ENCODE results near the gene TECTA.
"Not testable (repeated sequence)": the region's sequence is repeated elsewhere in the genome, so short reads cannot be mapped to it uniquely, and the experiment has no call there.

The TECTA gene

GRCh38 chr11:121099364-121099763 lies 1.7 kb upstream of the TECTA start:
- DNase-seq: no peak

- no peak for DNase-seq
These were observed 1.2 kb upstream of the TECTA start for GRCh38 chr11:121099885-121100284.

- peak in 1 of 2 experiments; percentile 19 for DNase-seq
These were observed 3.3 kb downstream of the TECTA start for GRCh38 chr11:121104312-121104762.

GRCh38 chr11:121105063-121105480 lies 4.0 kb downstream of the TECTA start:
- peak; percentile 50 to 59 for DNase-seq

GRCh38 chr11:121105481-121106195 lies 4.6 kb downstream of the TECTA start:
- DNase-seq: peak; percentile 65 to 94

- no peak for DNase-seq
These were observed 5.8 kb downstream of the TECTA start for GRCh38 chr11:121106812-121107211.

GRCh38 chr11:121108413-121108812 lies 7.4 kb downstream of the TECTA start:
- no peak for DNase-seq

- DNase-seq: no peak
These were observed 8.4 kb downstream of the TECTA start for GRCh38 chr11:121109471-121109870.

- DNase-seq: peak; percentile 72 to 86
These were observed 9.0 kb downstream of the TECTA start for GRCh38 chr11:121109916-121110586.

- no peak for DNase-seq
These were observed 10.1 kb downstream of the TECTA start for GRCh38 chr11:121110871-121111724.

- peak in 1 of 2 experiments; percentile 83 for DNase-seq
These were observed 11.7 kb downstream of the TECTA start for GRCh38 chr11:121112498-121113455.

- DNase-seq: no peak
These were observed 12.6 kb downstream of the TECTA start for GRCh38 chr11:121113611-121114010.

- DNase-seq: not testable (repeated sequence)
These were observed 14.0 kb downstream of the TECTA start for GRCh38 chr11:121115024-121115423.

- DNase-seq: no peak
These were observed 16.7 kb downstream of the TECTA start for GRCh38 chr11:121117788-121118187.

GRCh38 chr11:121119440-121119839 lies 18.4 kb downstream of the TECTA start:
- no peak for DNase-seq

- no peak for DNase-seq
These were observed 21.3 kb downstream of the TECTA start for GRCh38 chr11:121122328-121122727.

- no peak for DNase-seq
These were observed 22.5 kb downstream of the TECTA start for GRCh38 chr11:121123496-121124069.

GRCh38 chr11:121127809-121128208 lies 26.8 kb downstream of the TECTA start:
- DNase-seq: no peak

GRCh38 chr11:121129362-121130340 lies 28.6 kb downstream of the TECTA start:
- DNase-seq: no peak

- DNase-seq: no peak
These were observed 30.6 kb downstream of the TECTA start for GRCh38 chr11:121131656-121132055.
